GM19463 (cell line): ENCODE measurements around the gene CYP2D6.

Experiments used
- ATAC-seq: cut with Tn5 transposase; IDR thresholded peaks from one replicate; pipeline ENCODE4 v1.9.1; 2021; ENCODE audit warnings: mild to moderate bottlenecking, moderate library complexity; ENCODE audit not compliant: unreplicated experiment

Gene CYP2D6

DNA sequence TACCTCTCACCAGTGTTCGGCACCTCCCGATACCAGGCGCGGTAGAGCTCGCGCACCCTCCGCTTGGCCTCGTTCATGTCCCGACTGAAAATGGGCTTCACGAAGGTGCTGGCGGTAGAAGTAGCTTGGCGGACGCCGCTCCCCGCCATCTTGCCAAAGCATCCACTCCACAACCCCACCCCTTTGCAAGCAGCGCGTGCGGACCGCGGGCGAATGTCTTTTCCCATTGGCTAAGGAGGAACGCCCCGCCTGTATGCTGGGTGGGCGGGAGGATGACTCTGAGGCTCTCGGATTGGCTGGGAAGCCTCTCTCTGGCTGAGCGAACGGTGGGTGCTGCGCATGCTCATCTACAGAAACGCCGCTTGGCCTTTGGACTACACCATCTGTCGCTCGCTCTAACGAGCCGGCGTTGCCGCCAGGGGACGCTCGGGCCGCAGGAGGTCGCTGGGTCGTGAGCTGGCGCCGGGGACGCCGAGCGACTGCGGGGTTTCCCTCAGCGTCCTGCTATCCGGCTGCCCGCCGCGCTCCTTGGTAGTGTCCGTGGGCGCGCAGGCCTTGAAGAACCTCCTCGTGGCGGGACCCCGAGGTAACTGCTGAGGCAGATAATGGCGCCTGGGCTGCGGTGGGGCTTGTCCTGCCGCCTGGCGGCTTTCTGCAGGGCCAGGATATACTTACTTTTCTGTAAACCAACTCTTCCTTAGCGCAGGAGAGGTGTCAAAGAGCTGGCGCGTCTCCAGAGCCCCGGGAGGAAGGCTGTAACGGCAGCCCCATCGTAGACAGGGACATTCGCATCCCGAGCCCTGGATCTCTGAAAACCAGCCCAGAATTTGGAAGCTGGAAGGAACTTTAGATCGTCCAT, 39.8 kb downstream of the CYP2D6 start, which contains the start of gene NDUFA6:
Gene NDUFA6, minus strand, starts transcription at position 177 of the 859 bp plus-strand sequence. Its CDS starts 28 bp downstream, at position 149.
- ATAC-seq, result peak; percentile 96

DNA sequence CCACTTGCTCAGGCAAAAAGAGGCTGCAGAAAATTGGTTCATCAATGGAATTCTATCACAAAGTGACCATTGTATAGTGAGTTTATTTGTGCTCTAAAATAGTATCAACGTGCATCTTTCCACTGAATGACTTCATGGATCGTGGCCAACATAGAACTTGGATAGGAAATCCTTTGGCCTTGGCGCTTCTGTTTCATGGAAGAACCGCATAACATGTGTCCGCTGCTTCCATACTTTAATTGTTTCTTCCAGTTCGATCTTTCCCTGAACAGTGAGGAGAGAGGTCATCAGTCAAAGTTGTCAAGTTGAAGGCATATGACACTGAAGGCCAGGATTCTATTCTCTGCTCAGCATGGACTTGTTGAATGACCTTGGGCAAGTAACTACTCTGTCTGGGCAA, 44.6 kb downstream of the CYP2D6 start:
- ATAC-seq, result no peak

DNA sequence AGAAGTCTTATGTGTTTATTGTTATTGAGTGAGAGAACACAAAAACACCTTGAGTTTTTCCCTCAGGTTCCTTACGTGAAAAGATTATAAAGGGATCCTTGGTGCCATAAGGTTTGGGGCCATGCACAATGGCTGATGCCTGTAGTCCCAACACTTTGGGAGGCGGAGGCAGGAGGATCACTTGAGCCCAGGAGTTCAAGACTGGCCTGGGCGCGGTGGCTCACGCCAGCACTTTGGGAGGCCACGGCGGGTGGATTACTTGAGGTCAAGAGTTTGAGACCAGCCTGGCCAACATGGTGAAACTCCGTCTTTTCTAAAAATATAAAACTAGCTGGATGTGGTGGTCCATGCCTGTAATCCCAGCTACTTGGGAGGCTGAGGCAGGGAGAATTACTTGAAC, 45.7 kb downstream of the CYP2D6 start:
- no peak for ATAC-seq

DNA sequence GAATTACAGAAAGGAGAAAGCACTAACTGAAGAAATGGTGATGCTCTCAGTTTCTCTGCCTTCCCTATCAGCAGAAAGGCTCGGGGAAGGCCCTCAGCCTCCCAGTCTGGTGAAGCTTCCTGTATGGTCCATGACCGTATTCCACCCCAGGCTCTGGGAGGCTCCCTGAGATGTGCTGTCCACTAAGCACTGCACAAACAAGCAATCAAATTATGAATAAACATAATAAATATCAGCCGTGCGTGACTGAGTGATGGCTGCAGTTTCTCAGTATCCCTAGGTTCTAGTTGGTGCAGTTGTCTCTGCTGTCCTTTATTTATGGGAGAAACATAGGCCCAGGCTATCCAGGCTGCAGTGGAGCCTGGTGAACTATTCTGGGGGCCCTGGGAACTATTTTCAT, 47.5 kb downstream of the CYP2D6 start:
- no peak for ATAC-seq

DNA sequence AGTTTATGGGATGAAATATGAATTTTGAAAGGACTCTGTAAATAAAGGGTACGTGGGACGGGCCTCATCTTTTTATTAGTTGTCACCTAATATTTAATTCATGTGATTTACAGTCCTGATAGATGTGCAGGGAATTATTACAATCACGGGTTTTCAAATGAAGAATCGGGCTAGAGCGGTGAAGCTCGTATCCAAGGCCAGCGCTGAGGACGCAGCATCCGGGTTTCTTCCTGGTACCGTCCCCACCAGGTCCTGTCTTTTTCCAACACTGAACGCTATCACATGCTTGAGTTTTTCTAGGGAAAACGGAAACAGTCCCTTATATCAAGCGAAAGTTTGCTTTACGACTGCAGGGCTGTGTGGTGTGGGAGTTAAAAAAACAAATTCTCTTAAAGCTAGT, 50.3 kb downstream of the CYP2D6 start:
- ATAC-seq, result no peak

DNA sequence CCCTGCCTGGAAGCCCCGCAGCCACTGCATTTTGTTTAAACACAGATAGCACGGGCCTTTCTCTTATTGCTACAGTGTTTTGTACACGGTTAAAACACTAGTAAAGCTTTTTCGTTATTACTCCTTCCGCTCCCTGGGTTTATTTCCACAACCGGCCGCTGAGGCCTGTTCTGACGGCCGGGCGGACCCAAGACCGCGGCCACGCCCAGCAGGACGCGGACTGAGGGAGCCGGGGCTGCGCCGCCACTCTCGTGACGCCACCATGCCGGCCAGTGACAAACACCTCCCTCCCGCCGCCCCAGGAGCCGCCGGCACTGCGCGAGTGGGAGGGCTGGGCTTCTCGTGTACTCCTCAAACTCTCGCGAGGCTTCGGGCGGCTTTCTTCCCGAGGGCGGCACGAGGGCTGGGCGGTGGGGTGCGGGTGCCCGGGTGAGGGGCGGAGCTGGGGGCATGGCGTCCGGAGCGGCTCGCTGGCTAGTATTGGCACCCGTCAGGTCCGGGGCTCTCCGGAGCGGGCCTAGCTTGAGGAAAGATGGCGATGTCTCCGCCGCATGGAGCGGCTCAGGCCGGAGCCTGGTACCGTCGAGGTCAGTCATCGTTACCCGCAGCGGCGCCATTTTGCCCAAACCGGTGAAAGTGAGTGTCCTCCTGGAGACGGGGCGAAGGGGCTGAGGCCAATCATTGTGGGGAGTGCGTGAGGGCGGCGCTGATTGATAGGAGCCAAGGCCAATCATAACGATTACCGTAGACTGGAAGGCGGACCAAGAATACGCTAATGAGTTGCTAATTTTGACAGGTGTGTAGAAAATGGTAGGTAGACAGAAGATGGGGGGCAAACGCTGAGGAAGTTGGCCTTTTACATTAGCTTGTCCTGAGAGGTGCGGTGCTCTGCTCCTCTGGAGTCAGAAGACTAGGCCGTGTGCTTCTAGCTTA, 51.0 kb downstream of the CYP2D6 start, which contains the start of gene SMDT1:
Gene SMDT1, plus strand, starts transcription at position 382 of the 933 bp plus-strand sequence. Its CDS starts 69 bp downstream, at position 451.
- ATAC-seq, result peak; percentile 78

DNA sequence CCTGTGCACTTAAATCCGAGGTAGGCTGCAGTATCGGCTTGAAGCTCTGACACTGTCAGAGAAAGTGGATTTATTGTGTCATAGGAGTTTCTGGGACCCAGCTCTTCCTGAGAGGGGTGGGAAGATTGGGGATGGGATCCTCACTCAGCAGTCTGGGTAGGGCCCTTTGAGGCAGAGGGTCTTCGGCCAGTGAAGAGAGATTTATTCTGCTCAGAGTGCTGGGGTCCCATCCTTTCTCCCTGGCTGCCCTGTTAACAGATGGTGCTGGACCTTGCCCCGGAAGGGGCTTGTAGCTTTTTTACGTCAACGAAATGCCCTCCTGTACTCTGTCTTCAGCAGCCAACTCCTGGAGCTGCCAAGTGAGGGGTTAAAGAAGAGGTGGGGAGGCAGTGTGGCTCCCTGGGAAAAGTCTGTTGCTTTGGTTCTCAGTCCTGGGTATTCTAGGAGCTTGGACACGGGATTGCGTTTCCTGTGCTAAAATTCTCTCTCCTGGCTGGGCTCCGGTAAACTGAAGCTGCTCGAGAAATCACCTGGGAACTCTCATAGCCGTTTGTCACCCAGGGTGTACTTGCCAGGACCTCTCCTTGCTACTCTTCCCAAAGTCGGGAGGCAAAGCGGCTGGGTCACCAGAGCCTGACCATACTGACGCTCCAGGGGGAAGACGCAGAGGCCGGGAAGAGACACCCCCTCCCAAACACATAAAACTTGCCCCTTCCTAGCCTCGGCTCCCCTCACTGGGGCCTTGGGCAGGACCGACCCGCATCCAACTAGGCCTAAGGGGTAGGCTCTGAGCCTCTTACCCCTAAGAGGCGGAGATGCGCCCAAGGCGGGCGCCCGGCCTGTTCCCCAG, 51.9 kb downstream of the CYP2D6 start:
- peak; percentile 9 for ATAC-seq

DNA sequence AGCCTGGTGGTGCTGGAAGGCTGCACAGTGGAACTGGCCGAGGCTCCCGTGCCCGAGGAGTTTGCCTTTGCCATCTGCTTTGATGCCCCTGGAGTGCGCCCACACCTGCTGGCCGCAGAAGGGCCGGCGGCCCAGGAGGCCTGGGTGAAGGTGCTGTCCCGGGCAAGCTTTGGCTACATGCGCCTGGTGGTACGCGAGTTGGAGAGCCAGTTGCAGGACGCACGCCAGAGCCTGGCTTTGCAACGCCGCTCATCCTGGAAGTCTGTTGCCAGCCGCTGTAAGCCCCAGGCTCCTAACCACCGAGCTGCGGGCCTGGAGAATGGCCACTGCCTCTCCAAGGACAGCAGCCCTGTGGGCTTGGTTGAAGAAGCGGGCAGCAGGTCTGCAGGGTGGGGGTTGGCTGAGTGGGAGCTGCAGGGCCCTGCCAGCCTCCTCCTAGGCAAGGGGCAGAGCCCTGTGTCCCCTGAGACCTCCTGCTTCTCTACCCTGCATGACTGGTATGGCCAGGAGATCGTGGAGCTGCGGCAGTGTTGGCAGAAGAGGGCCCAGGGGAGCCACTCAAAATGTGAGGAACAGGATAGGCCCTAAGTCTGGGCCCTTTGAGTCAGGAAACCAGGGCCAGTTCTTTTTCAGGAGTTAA, 53.0 kb downstream of the CYP2D6 start:
- no peak for ATAC-seq

DNA sequence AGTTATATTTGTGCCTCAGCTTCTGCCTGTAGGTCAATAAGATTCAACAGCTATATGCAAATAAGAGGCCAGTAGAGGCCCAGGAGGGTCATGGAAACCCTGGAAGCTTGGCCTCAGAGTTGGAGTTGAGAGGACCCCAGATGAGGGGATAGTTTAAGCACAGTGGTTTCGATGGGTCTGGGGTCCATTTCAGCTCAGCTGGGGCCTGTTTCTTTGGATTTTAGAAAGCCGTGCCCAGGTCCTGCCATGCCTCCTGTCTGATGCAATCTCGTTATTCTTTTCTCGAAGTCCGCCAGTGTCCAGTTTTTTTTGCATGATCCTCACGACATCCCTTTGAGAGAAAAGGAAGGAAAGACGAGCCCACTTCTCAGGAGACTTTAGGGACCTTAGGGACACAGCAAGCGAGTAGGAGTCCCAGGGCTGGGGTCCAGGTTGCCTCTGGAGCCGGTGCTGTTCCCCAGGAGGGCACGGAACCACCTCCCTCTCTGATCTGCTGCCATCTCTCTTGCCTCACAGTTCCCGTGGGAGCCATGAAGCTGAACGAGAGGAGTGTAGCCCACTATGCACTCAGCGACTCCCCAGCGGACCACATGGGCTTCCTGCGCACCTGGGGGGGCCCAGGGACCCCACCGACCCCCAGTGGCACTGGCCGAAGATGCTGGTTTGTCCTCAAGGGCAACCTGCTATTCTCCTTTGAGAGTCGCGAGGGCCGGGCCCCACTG, 53.7 kb downstream of the CYP2D6 start:
- ATAC-seq, result no peak
